DLD1 (cell line): ENCODE measurements around the gene MYADM.
"Not testable (repeated sequence)": the region's sequence is repeated elsewhere in the genome, so short reads cannot be mapped to it uniquely, and the experiment has no call there.

Source experiments
- in situ Hi-C: cut with HindIII; loops from 2 replicates; pipeline ENCODE4 v1.10.0; 2017; ENCODE audit warnings: low sequenced_read_pairs

Gene MYADM, protein sequence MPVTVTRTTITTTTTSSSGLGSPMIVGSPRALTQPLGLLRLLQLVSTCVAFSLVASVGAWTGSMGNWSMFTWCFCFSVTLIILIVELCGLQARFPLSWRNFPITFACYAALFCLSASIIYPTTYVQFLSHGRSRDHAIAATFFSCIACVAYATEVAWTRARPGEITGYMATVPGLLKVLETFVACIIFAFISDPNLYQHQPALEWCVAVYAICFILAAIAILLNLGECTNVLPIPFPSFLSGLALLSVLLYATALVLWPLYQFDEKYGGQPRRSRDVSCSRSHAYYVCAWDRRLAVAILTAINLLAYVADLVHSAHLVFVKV

DNA sequence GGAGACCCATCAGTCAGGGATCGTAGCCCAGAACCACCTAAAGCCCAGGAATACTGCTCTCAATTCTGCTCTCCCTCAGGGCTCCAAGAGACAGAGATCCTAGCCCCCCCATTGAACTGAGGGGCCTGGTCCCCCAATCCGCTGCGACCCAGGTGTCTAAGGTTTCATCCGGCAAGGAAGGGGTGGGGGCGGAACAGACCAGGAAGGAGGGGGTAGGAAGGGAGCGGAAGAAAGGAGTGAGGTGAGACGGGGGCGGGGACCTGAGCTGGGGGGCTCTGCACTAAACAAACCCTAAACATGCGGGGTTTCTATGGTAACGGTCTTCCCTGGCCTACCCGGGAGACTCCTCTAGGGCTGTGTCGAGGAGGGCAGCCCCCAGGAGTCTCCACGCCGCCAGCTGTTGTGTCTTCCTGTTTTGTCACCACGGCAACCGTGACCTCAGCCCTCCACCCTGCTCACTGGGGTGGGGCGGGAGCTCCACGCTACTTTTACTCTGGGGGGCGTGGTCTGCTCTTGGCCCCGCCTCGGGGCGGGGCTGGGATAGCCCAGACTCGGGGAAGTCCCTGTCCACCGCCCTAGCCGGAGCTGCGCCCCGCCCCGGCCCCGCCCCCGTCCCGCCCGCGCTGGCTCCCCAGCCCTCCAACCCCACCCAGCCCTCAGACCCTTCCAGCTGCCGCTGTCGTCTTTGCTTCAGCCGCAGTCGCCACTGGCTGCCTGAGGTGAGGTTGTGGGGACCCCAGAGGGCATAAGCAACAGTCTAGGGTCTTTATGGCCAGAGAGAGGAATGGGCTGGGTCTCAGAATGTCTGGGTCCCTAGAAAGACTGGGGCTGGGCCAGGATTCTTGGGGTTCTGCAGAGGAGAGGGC is at the start of gene MYADM:
MYADM (plus strand) TSS at position 659 of the 866 bp plus-strand sequence. CDS start 5,647 bp downstream, outside the sequence.
- in situ Hi-C loops, result loop anchor here (25.0 kb wide), 1 partner anchor 170 kb away; no protein-coding TSS in a partner anchor

DNA sequence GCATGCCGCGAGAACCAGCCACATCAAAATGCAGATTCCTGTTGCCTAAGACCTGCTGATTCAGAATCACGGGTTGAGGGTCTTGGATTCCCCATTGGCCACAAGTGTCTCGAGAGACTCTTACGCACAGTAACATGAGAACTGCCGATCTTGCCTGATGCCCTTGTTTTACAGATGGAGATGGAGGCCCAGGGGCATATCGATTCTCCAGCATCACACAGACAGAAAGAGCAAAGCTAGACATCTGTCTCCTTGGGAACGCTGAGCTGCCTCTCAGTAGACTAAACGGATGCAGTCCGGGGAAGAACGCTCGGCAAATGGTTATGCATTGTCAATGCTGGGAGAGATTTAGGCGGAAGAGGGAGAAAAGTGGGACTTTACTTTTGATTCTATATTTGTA is 48.9 kb upstream of the MYADM start:
- in situ Hi-C loops, result no loop called here

DNA sequence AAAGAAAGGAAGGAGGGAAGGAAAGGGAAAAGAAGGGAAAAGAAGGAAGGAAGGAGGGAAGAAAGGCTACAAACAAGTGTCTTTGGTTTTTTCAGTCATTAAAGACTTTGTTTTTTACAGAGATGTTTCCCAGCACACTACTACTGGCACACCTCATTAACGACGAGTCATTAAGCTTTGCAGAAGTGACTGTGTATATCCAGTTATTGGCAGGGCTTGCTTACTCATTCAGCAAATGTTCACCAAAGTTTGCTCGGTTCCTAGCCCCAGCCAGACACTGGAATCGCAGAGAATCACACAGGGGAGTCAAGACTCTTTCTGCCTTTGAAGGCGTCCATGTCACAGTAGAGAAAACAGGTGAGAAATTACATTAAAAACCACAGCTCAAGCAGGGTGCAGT is 47.8 kb upstream of the MYADM start:
- in situ Hi-C loops, result no loop called here

DNA sequence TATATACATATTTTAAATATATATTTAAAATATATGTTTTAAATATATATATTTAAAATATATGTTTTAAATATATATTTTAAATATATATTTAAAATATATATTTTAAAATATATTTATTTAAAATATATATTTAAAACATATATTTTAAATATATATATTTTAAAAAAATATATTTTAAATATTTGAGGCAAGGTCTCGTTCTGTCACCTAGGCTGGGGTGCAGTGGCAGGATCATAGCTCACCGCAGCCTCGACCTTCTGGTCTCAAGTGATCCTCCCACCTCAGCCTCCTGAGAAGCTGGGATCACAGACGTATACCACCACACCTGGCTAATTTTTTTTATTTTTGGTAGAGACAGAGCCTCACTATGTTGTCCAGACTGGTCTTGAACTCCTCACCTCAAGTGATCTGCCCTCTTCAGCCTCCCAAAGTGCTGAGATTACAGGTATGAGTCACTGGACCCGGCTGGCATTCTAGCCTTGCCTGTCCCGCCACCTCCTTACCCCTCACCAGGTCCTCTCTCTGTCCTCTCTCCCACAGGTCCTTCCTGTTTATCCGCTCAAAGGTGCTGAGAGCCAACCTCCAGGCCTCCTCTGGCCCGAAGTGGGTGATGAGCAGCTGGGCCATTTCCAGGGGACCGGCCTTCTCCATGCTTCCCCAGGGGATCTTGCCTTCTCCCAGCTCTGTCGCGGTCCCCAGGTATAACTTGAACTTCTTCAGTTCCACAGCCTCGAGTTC is 44.1 kb upstream of the MYADM start:
- in situ Hi-C loops, result no loop called here

DNA sequence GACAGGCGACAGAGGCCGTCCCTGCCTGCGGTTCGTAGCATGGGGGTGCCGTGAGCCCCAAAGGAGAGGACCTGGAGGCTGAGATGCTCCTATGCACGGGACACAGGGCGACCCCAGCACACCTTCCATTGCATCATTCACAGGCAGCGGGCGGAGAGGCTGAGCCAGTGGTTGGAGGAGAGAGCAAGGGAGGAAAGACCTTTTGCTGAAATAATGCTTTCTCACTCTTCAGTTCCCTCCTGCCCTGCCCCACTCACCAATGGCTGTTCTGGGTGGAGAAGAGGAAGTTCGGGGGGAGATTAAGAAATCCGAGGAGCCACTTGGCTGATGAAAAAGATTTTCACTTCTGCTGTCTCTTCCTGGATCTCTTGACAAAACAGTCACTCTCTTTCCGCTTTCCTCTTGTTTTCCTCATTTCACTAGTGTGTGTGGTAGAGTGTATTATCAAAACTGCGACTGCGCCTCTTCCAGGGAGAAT is 43.5 kb upstream of the MYADM start, which contains the start of gene NLRP12:
NLRP12 (minus strand) TSS at position 181 of the 478 bp plus-strand sequence; CDS start at position 41, 140 bp downstream.
- in situ Hi-C loops, result no loop called here

DNA sequence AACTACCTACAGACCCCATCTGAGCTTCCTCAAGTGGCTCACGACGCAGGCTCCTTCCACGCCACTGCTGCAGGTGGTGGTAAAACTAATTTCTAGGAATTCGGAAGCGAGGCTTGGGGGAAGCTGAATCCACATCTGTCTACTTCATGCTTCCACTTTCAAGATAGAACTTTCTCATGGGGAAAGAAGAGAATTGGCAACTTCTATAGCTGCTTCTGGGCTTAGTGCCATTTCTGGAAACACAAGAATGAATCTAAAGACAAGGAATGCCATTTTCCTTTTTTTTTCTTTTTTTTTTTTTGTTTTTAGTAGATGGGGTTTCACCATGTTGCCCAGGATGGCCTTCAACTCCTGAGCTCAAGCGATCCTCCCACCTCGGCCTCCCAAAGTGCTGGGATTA is 40.8 kb upstream of the MYADM start:
- in situ Hi-C loops, result no loop called here

DNA sequence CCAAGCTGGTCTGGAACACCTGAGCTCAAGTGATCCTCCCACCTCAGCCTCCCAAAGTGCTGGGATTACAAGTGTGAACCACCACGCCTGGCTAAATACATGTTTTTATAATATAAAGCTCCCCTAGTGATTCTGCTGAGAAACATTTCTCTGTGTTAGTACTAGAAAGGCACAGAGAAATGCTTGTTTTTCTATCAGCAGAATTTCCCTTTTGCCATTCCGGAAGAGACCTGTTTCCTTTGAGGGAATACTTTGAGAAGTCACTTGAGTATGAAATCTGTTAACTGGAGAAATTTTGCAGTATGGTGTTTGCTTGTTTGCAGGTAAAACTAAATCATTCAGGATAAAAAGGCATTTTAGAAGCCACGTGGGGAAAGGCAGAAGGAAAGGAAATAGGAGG is 39.2 kb upstream of the MYADM start:
- in situ Hi-C loops, result no loop called here

DNA sequence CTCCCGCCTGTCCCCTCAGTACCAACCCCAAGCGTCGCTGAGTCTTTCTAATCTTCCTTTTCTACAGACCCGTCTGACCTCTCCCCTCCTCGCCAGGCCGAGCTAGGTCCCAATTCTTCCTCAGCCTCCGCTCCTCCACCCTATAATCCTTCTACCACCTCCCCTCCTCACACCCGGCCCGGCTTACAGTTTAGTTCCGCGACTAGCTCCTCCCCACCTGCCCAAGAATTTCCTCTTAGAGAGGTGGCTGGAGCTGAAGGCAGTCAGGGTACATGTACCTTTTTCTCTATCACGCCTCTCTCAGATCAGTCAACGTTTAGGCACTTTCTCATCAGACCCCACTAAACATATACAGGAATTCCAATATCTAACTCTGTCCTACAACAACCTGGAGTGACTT is 34.8 kb upstream of the MYADM start:
- in situ Hi-C loops, result not testable (repeated sequence)

DNA sequence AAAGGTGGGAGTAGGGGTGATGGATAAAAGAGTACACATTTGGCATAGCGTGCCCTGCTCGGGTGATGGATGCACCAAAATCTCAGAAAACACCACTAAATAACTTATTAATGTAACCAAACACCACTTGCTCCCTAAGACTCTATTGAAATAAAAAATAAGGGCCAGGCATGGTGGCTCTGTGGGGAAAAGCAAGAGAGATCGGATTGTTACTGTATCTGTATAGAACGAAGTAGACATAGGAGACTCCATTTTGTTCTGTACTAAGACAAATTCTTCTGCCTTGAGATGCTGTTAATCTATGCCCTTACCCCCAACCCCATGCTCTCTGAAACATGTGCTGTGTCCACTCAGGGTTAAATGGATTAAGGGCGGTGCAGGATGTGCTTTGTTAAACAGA is 29.2 kb upstream of the MYADM start:
- in situ Hi-C loops, result not testable (repeated sequence)

DNA sequence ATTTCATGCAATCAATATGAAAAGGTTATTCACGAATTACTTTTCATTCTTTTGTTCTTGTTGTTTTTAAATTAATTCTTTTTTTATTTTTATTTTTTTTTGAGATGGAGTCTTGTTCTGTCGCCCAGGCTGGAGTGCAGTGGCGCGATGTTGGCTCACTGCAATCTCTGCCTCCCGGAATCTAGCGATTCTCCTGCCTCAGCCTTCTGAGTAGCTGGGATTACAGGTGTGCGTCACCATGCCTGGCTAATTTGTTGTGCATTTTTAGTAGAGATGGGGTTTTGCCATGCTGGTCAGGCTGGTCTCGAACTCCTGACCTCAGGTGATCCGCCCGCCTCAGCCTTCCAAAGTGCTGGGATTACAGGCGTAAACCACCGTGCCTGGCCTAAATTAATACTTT is 27.4 kb upstream of the MYADM start:
- in situ Hi-C loops, result not testable (repeated sequence)

DNA sequence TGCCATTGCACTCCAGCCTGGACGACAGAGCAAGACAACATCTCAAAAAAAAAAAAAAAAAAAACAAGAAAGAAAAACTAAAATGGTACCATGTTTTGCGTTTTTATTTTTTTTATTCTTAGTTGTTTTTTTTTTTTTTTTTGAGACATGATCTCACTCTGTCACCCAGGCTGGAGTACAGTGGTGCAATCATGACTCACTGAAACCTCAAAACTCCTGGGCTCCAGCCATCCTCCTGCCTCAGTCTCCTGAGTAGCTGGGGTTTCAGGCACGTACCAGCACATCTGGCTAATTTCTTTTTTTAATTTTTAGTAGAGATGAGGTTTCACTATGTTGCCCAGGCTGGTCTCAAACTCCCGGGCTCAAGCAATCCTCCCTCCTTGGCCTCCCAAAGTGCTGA is 26.8 kb upstream of the MYADM start:
- in situ Hi-C loops, result not testable (repeated sequence)

DNA sequence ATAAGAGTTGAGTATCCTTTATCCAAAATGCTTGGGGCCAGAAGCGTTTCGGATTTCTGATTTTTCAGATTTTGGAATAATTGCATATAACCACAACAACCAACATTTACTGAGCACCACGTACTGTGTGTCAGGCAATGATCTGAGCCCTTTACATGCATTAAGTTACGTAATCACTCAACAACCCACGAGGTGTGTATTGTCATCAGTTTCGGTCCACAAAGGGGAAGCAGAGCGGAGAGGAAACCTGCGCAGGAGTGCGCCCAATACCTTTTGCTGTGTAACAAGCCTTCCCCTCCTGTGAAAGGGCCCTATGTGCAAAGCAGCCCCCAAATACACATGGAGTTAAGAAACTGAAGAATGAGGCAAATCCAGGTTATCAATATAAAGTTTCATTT is 22.8 kb upstream of the MYADM start:
- in situ Hi-C loops, result no loop called here

DNA sequence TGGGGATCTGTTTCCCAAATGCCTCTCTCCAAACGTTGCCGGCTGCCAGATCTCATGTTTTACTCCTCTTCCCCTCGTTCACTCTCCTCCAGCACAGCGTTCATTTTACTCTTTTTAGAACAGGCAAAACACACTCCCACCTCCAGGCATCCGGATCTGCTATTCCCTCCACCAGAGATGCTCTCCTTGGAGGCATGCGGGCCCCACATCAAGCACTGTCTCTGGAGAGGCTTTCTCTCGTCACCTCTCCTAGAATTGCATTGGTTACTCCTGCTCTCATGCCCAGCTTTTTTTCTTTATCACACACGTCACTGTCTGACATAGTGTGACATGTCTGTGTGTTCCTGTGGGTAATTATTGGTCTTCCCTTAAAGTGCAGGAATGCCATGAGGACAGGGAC is 20.1 kb upstream of the MYADM start:
- in situ Hi-C loops, result no loop called here

DNA sequence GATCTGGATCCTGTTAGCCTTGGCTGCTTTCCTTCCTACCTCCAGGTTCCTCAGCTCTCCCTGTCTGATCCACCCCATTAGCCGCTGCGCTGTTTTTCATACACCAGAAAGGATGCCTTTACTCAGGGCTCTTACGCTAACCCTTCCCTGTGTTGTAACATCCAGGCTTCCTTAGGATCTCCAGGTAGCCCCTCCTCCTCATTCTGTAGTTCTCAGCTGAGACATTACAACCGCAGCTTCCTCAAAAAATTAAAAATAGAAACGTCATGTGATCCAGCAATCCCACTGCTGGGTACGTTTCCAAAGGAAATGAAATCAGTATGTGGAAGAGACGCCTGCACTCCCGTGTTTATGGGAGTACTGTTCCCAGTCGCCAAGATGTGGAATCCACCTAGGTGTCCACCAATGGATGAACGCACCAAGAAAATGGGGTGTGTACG is 18.4 kb upstream of the MYADM start:
- in situ Hi-C loops, result no loop called here

DNA sequence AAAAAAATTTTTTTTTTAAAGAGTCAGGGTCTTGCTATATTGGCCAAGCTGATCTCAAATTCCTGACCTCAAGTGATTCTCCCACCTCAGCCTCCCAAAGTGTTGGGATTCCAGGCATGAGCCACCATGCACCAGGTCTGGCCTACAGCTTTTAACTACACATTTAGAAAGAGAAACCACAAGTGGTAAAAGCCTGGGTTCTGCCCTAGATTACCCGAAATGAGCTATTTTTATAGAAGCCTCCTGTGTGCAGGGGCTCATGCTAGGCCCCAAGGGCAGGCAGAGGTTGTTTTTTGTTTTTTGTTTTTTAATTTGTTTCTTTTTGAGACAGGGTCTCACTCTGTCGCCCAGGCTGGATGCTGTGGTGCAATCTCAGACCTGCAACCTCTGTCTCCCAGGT is 14.0 kb upstream of the MYADM start:
- in situ Hi-C loops, result loop anchor here (25.0 kb wide), 1 partner anchor 184 kb away; no protein-coding TSS in a partner anchor

DNA sequence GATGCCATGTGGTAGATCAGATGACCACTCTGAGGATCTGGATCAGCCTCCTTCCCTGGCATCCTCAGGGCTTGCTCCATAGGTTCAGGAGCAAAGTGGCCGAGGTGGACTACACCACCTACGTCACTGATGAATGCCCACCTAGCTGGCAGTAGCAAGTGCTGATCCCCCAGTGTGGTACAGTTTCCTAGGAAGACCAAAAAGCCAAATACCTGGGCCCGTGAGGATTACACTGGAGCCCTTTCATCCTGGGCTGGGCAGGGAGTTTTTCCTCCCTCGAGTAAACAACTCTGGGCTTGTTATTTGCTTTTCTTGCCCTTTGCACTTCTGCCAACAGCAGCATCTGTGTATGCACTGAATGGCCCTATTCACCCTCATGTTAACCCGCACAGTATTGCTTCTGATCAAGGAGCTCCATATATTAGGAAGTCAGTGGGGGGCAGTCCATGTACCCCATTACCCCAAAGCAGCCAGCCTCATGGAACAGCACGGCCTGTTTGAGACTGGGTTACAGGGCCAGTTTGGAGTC is 3.3 kb upstream of the MYADM start:
- in situ Hi-C loops, result loop anchor here (25.0 kb wide), 1 partner anchor 173 kb away; no protein-coding TSS in a partner anchor

DNA sequence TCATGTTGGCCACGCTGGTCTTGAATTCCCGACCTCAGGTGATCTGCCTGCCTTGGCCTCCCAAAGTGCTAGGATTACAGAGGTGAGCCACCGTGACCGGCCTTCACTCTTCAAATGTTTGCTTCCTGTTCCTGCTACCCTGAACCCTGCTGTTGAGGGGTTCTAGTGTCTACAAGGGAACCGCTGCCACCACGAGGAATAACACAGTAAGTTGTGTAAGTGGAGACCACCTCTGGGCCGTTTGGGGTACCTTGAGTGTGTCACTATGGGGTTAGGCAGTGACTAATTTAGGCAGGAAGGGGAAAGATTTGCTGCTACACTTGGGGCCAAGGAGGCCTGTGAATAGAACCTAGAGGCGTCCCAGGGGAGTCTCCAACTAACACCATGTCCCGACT is 2.2 kb upstream of the MYADM start:
- in situ Hi-C loops, result loop anchor here (25.0 kb wide), 1 partner anchor 172 kb away; no protein-coding TSS in a partner anchor

DNA sequence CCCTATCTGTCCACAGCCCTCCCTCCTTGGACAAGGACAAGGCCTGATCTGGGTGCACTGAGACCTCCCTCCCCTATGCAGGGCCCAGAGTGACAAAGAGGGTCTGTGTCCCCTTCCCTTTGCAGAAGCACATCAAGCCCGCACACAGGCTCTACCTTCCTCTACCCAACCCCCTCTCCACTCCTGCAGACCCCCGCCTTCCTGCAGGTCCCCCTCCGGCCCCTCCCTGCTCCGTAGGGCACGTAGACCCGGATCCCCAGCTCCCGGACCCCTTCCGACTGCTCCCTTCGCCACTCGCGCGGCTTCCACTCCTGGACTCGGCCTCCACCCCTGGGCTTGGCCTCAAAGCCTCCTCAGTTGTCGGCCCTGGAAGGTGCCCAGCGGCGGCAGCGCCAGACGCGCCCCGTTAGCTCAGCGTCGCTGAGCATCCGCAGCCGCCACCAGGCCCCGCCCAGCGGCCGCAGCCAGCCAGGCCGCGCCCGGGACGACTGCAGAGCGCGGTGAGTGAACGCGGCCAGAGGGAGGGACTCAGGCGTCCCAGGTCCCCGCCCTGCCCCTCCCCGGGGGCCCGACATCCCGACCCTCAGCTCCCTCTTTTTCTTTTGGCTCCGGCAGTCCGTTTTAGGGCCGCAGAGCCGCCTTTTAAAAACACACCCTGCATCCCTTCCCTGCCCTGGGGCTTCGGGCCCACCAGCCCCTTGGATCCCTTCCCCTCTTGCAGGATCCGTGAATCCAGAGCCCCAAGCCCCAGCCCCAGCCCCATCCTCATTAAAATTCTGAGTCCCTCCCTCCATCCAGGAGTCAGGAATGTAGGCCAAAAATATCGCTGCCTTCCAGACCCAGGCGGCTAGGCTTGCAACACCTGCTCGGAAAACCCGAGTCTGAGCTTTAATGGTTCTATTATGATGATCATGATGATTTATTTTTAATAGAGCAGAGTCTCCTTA is 1.5 kb upstream of the MYADM start:
- in situ Hi-C loops, result loop anchor here (25.0 kb wide), 1 partner anchor 171 kb away; no protein-coding TSS in a partner anchor

DNA sequence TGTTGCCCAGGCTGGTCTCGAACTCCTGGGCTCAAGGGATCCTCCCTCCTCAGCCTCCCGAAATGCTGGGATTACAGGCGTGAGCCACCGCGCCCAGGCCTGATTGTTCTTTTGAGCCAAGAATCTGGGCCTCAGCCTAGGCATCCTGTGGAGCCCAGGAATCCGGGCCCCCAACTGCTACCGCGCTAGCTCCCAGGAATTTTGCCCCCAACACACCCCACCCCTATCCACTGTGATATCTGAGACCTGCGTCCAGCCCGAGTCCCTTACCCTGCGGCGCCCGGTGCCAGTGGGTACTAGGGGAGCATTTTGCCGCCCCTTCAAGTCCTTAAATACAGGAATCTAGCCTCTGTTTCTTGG is 838 bp upstream of the MYADM start:
- in situ Hi-C loops, result loop anchor here (25.0 kb wide), 1 partner anchor 170 kb away; no protein-coding TSS in a partner anchor
